C4-2B (cell line): ENCODE measurements around the gene CABP4.

Experiments used
- CTCF ChIP-seq: fragments of 450-650 bp; conservative IDR thresholded peaks from 2 replicates; pipeline ENCODE4 v1.5.1; 2017; ENCODE audit warnings: mild to moderate bottlenecking
- ZFX ChIP-seq: fragments of 450-650 bp; IDR thresholded peaks from 2 replicates; pipeline ENCODE4 v1.6.1; 2017

GRCh38 chr11:67507242-67507863, 52.2 kb downstream of the CABP4 start:
- TF ChIP-seq CTCF (no peak), ZFX (no peak)
